AG09319 (cell line): ENCODE results near the gene CTNNB1.

Source experiments
- DNase-seq: peaks from one replicate; pipeline ENCODE4 v3.0.0-alpha.2; 2010; ENCODE audit warnings: low read depth; ENCODE audit errors: extremely low read depth
- CTCF ChIP-seq: IDR thresholded peaks from 2 replicates; pipeline ENCODE4 v1.5.1; 2011; ENCODE audit warnings: low read depth, mild to moderate bottlenecking, inconsistent platforms, low read length, moderate library complexity

Gene CTNNB1

GRCh38 chr3:41234823-41235721 is 35.8 kb downstream of the CTNNB1 start:
- no peak for DNase-seq
- TF ChIP-seq CTCF, result no peak

- no peak for TF ChIP-seq CTCF
- no peak for DNase-seq
These were observed 36.9 kb downstream of the CTNNB1 start for GRCh38 chr3:41236228-41236627.

GRCh38 chr3:41237907-41238306 is 38.6 kb downstream of the CTNNB1 start:
- DNase-seq, result no peak
- TF ChIP-seq CTCF, result no peak

- DNase-seq, result no peak
- no peak for TF ChIP-seq CTCF
These were observed 40.3 kb downstream of the CTNNB1 start for GRCh38 chr3:41239587-41239986.

- no peak for TF ChIP-seq CTCF
- DNase-seq, result no peak
These were observed 41.9 kb downstream of the CTNNB1 start for GRCh38 chr3:41241161-41241560.

GRCh38 chr3:41241800-41242571 is 42.7 kb downstream of the CTNNB1 start:
- no peak for DNase-seq
- TF ChIP-seq CTCF, result no peak

GRCh38 chr3:41243183-41243582 is 43.9 kb downstream of the CTNNB1 start:
- no peak for TF ChIP-seq CTCF
- DNase-seq, result no peak
